GM20000 (cell line): ENCODE data around the gene RAB8A.
A peak's percentile ranks its signal among the peaks of the same experiment; 100 is the strongest.

ENCODE experiments used
- DNase-seq: peaks from one replicate; pipeline ENCODE4 v3.0.0; 2012; ENCODE audit warnings: low spot score
- CTCF ChIP-seq: IDR thresholded peaks from 2 replicates; pipeline ENCODE4 v1.5.1; 2012; ENCODE audit warnings: mild to moderate bottlenecking, control low read depth; ENCODE audit errors: extremely low read depth, missing control alignments

RAB8A gene

GRCh38 chr19:16111160-16111908 is at the start of gene RAB8A:
RAB8A (plus strand) TSS chr19:16111889; CDS start chr19:16111902, 13 bp downstream.
- DNase-seq = peak; percentile 98
- TF ChIP-seq CTCF = peak; percentile 78

GRCh38 chr19:16061943-16062342 is 49.7 kb upstream of the RAB8A start:
- TF ChIP-seq CTCF = no peak
- peak; percentile 35 for DNase-seq

- peak; percentile 87 for TF ChIP-seq CTCF
- peak; percentile 76 for DNase-seq
Measured at GRCh38 chr19:16062789-16063188, 48.9 kb upstream of the RAB8A start.

GRCh38 chr19:16064209-16064889 is 47.3 kb upstream of the RAB8A start:
- no peak for TF ChIP-seq CTCF
- DNase-seq = peak; percentile 1

- peak; percentile 71 for TF ChIP-seq CTCF
Measured at GRCh38 chr19:16066611-16067104, 45.0 kb upstream of the RAB8A start.

GRCh38 chr19:16067205-16067938 is 44.3 kb upstream of the RAB8A start:
- TF ChIP-seq CTCF = no peak
- DNase-seq = no peak

More at GRCh38 chr19:16066611-16067104, 45.0 kb upstream of the RAB8A start:
- peak; percentile 77 for DNase-seq
